Gastrocnemius medialis (tissue), 4 donors: ENCODE results near the gene TRAF2. TPM values are rescaled to one million over a fixed set of nuclear protein-coding genes. Genes with fewer than 3 reads are reported as not detected.

Experiments
- ATAC-seq, 2 donors: fragments of 150-250 bp; one replicate each; pipeline ENCODE4 v1.9.1; 2016
- DNase-seq, 2 donors: peaks; one replicate each; pipeline ENCODE4 v3.0.0-alpha.2; 2019
- H3K27ac ChIP-seq, 4 donors: fragments of 200-600 bp; sonication (generic); 1 replicate in 1 of 4; 2 replicates in 3 of 4; pipeline ENCODE4 v1.5.1; 2016 to 2018; ENCODE audit warnings: mild to moderate bottlenecking in 2 of 4, moderate library complexity in 1 of 4
- H3K27me3 ChIP-seq, 3 donors: fragments of 200-600 bp; sonication (generic) in 2 of 3; 1 replicate in 1 of 3; 2 replicates in 2 of 3; pipeline versions ENCODE4 v1.5.1 to v1.6.0; 2016 to 2019; ENCODE audit warnings: mild to moderate bottlenecking in 1 of 3, moderate library complexity in 1 of 3
- H3K36me3 ChIP-seq, 2 donors: fragments of 200-600 bp; sonication (generic) in 1 of 2; one replicate each; pipeline ENCODE4 v1.5.1; 2017 to 2018
- H3K4me1 ChIP-seq, 2 donors: fragments of 200-600 bp; sonication (generic) in 1 of 2; one replicate each; pipeline ENCODE4 v1.5.1; 2016 to 2017; ENCODE audit warnings: mild to moderate bottlenecking in 2 of 2
- H3K4me3 ChIP-seq, 4 donors: fragments of 200-600 bp; sonication (generic) in 3 of 4; 1 replicate in 1 of 4; 2 replicates in 3 of 4; pipeline ENCODE4 v1.5.1; 2016 to 2019; ENCODE audit warnings: mild to moderate bottlenecking in 2 of 4
- H3K9me3 ChIP-seq, 3 donors: fragments of 200-600 bp; sonication (generic) in 2 of 3; 1 replicate in 1 of 3; 2 replicates in 2 of 3; pipeline ENCODE4 v1.5.1; 2016 to 2019
- POLR2A ChIP-seq, 2 donors: fragments of 450-650 bp; IDR thresholded peaks; one replicate each; pipeline ENCODE4 v1.6.1; 2017; ENCODE audit warnings: antibody characterized with exemption in 2 of 2, mild to moderate bottlenecking in 2 of 2, moderate library complexity in 2 of 2
- in situ Hi-C, 4 donors: fragments of 200-750 bp; cut with MboI; loops; one replicate each; pipeline versions ENCODE4 v1.15.0 to v1.8.0; 2017; ENCODE audit warnings: low sequenced_read_pairs in 4 of 4
- intact Hi-C: fragments of 100-400 bp; cut with DNase I; formaldehyde crosslinking; loops from one replicate; pipeline ENCODE4 v1.15.1; 2023; ENCODE audit warnings: low total_unique reads
- total RNA-seq, 4 donors: library from RNA; depleted of rRNA; stranded (reverse); fragments of >200 nt; gene quantifications; one replicate each; pipeline versions ENCODE4 v1.1.0 to v1.2.3, GENCODE V29; 2016
- TF ChIP-seq, protein P1 (sequence below), 5 experiments: fragments of 450-650 bp in 3 of 5; fragments of 200-600 bp in 2 of 5; sonication (generic) in 2 of 5; IDR thresholded peaks in 4 of 5; conservative IDR thresholded peaks in 1 of 5; 1 replicate in 4 of 5; 2 replicates in 1 of 5; pipeline ENCODE4 v1.5.1; 2016 to 2019; ENCODE audit warnings: antibody characterized with exemption in 5 of 5, mild to moderate bottlenecking in 3 of 5, moderate library complexity in 3 of 5

Gene TRAF2
- total RNA-seq, 4 donors from 2014 or later = 3.5 to 6.6 (median 4.8) TPM

DNA sequence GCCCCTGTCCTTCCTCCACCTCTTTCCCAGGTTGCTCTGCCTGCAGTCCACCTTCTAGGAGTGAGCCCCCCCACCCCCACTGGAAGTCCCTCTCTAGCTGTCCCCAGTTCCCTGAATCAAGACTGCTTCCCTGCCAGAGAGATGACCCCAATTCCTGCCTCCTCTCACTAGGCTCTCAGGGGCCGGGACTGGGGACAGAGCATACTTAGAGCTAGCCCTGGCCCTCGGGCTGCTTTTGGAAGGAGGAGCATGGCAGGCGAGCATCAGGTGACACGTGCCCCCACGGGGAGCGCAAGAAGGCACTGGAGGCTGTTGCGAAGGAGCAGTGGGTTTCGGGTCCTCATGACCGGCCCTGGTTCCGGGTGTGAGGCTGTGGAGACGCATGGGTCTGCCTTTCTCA is 9.7 kb downstream of the TRAF2 start:
- Histone ChIP-seq H3K4me3 (no peak overlapping the region), H3K27ac (no peak overlapping the region), H3K9me3 (no peaks in the 10 kb centered on the region), H3K27me3 (no peaks in the 10 kb centered on the region), H3K36me3 (peaks cover 0 to 9% of the 10 kb centered on the region in 2 donors), H3K4me1 (peaks cover 2% of the 10 kb centered on the region in 2 donors)
- no peak for ATAC-seq
- TF ChIP-seq POLR2A (IDR thresholded peaks at IDR 0.05) = no peak
- TF ChIP-seq, protein P1, sequence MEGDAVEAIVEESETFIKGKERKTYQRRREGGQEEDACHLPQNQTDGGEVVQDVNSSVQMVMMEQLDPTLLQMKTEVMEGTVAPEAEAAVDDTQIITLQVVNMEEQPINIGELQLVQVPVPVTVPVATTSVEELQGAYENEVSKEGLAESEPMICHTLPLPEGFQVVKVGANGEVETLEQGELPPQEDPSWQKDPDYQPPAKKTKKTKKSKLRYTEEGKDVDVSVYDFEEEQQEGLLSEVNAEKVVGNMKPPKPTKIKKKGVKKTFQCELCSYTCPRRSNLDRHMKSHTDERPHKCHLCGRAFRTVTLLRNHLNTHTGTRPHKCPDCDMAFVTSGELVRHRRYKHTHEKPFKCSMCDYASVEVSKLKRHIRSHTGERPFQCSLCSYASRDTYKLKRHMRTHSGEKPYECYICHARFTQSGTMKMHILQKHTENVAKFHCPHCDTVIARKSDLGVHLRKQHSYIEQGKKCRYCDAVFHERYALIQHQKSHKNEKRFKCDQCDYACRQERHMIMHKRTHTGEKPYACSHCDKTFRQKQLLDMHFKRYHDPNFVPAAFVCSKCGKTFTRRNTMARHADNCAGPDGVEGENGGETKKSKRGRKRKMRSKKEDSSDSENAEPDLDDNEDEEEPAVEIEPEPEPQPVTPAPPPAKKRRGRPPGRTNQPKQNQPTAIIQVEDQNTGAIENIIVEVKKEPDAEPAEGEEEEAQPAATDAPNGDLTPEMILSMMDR (IDR thresholded peaks at IDR 0.05 in 4 of 5, conservative IDR thresholded peaks at IDR 0.05 in 1 of 5) = no peak
- intact Hi-C loops = no loop called here
- no peak for DNase-seq
- in situ Hi-C loops = no loop called here

DNA sequence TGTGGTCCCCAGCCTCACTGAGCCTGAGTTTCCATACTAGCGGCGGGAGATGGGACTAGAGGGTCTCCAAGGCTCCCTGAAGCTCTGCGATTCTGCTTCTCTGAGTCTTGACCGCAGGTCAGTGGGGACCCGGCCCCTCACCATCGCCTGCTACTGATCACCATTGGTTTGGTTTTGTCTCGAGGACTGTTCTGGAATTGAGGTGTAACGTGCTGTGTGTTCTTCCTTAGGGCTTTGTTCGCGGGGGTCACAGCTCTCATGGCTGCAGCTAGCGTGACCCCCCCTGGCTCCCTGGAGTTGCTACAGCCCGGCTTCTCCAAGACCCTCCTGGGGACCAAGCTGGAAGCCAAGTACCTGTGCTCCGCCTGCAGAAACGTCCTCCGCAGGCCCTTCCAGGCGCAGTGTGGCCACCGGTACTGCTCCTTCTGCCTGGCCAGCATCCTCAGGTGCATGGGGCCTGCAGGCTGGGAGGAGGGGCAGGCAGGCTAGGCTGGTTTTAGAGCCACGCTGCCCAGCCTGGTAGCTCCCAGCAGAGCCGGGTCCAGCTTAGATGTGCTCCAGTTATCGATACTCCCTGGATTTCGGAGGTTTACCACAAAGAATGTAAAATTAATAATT is 12.3 kb downstream of the TRAF2 start:
- Histone ChIP-seq H3K4me3 (no peak overlapping the region), H3K27ac (no peak overlapping the region), H3K36me3 (peaks cover 0 to 9% of the 10 kb centered on the region in 2 donors), H3K27me3 (no peaks in the 10 kb centered on the region), H3K4me1 (peaks cover 24 to 27% of the 10 kb centered on the region in 2 donors), H3K9me3 (no peaks in the 10 kb centered on the region)
- in situ Hi-C loops (no loop called here), intact Hi-C loops (no loop called here)
- TF ChIP-seq, protein P1 (IDR thresholded peaks at IDR 0.05 in 4 of 5, conservative IDR thresholded peaks at IDR 0.05 in 1 of 5) = no peak
- TF ChIP-seq POLR2A (IDR thresholded peaks at IDR 0.05) = no peak
- DNase-seq (no peak), ATAC-seq (no peak)

DNA sequence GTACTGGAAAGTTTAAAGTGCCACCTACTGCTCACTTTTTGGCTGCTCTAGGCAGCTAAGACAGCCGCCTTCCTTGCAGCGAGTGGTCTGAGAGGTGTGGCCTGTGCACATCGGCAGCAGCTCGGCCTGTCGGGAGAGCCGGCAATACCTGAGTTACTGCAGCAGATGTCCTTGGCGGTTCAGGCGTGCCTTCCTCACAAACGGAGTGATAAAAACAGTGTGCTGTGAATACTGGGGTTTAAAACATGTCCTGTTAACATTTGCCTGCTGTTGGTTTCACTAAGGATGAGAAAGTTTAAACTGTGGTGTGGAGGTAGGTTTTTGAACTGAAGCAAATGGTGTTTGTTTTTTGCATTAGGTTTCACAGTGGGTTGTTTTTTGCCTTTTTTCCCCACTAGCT is 12.9 kb downstream of the TRAF2 start:
- TF ChIP-seq, protein P1 (IDR thresholded peaks at IDR 0.05 in 4 of 5, conservative IDR thresholded peaks at IDR 0.05 in 1 of 5) = no peak
- no peak for TF ChIP-seq POLR2A (IDR thresholded peaks at IDR 0.05)
- Histone ChIP-seq H3K9me3 (no peaks in the 10 kb centered on the region), H3K36me3 (peaks cover 0 to 9% of the 10 kb centered on the region in 2 donors), H3K27ac (no peak overlapping the region), H3K4me1 (peaks cover 24 to 32% of the 10 kb centered on the region in 2 donors), H3K4me3 (no peak overlapping the region), H3K27me3 (no peaks in the 10 kb centered on the region)
- ATAC-seq = no peak
- in situ Hi-C loops (no loop called here), intact Hi-C loops (no loop called here)
- no peak for DNase-seq

DNA sequence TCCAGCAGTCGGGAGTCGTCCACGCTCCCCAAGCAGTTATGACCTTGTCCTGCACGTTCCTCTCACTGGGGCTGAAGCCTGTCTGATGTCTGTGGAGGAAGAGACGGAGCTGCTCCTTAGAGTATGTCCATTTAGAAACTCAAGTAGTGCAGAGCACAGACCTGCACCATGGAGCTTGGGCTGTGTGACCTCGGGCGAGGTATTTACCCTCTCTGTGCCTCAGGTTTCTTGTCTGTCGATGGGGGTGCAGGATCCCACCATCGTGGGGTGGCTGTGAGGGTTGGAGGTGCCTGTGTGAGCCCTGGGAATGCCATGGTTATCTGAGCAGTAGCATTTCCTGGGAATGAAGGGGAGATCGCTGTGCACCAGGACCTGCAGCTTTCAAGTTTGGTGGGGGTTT is 14.2 kb downstream of the TRAF2 start:
- ATAC-seq = no peak
- in situ Hi-C loops = no loop called here
- Histone ChIP-seq H3K27ac (peak overlapping the region in 3 of 4 donors; percentile 79 to 82 (median 81)), H3K36me3 (peaks cover 0 to 9% of the 10 kb centered on the region in 2 donors), H3K4me1 (peaks cover 24 to 32% of the 10 kb centered on the region in 2 donors), H3K4me3 (no peak overlapping the region), H3K9me3 (no peaks in the 10 kb centered on the region), H3K27me3 (no peaks in the 10 kb centered on the region)
- TF ChIP-seq POLR2A (IDR thresholded peaks at IDR 0.05) = no peak
- TF ChIP-seq, protein P1 (IDR thresholded peaks at IDR 0.05 in 4 of 5, conservative IDR thresholded peaks at IDR 0.05 in 1 of 5) = no peak
- intact Hi-C loops = no loop called here
- DNase-seq = no peak
